ENCODE measurements around the gene MFAP4.

The MFAP4 gene

GRCh38 chr17:19347323-19348080 is 39.5 kb downstream of the MFAP4 start:
- DNase-seq, result no peak

GRCh38 chr17:19346351-19347255 is 40.4 kb downstream of the MFAP4 start:
- no peak for DNase-seq

GRCh38 chr17:19345486-19346350 is 41.3 kb downstream of the MFAP4 start:
- no peak for DNase-seq

GRCh38 chr17:19345067-19345460 is 41.9 kb downstream of the MFAP4 start:
- DNase-seq, result no peak

- no peak for DNase-seq
Measured at GRCh38 chr17:19344311-19345066, 42.5 kb downstream of the MFAP4 start.

GRCh38 chr17:19343671-19344151 is 43.3 kb downstream of the MFAP4 start:
- DNase-seq, result no peak

GRCh38 chr17:19343256-19343630 is 43.7 kb downstream of the MFAP4 start:
- DNase-seq, result no peak

- no peak for DNase-seq
Measured at GRCh38 chr17:19342611-19343255, 44.3 kb downstream of the MFAP4 start.

GRCh38 chr17:19341641-19342610 is 45.1 kb downstream of the MFAP4 start:
- no peak for DNase-seq

GRCh38 chr17:19341211-19341631 is 45.8 kb downstream of the MFAP4 start:
- no peak for DNase-seq

GRCh38 chr17:19339341-19339815 is 47.6 kb downstream of the MFAP4 start:
- DNase-seq, result no peak

GRCh38 chr17:19338031-19338990 is 48.7 kb downstream of the MFAP4 start:
- peak; percentile 34 to 57 (median 50) for DNase-seq

GRCh38 chr17:19337712-19338023 is 49.3 kb downstream of the MFAP4 start:
- no peak for DNase-seq

GRCh38 chr17:19336938-19337711 is 49.9 kb downstream of the MFAP4 start:
- DNase-seq, result no peak

- no peak for DNase-seq
Measured at GRCh38 chr17:19335951-19336631, 50.9 kb downstream of the MFAP4 start.

- no peak for DNase-seq
Measured at GRCh38 chr17:19334331-19334730, 52.7 kb downstream of the MFAP4 start.

GRCh38 chr17:19333736-19334290 is 53.2 kb downstream of the MFAP4 start:
- no peak for DNase-seq
